GM18505 (cell line): ENCODE data around the gene KLHDC1.

ENCODE experiments used
- ATAC-seq: cut with Tn5 transposase; IDR thresholded peaks from one replicate; pipeline ENCODE4 v1.9.1; 2021; ENCODE audit not compliant: unreplicated experiment
- POLR2A ChIP-seq: IDR thresholded peaks from 4 replicates; pipeline ENCODE4 v1.6.1; 2011; ENCODE audit warnings: borderline replicate concordance; ENCODE audit not compliant: insufficient read depth, insufficient read length; ENCODE audit errors: extremely low read depth

Gene KLHDC1

DNA sequence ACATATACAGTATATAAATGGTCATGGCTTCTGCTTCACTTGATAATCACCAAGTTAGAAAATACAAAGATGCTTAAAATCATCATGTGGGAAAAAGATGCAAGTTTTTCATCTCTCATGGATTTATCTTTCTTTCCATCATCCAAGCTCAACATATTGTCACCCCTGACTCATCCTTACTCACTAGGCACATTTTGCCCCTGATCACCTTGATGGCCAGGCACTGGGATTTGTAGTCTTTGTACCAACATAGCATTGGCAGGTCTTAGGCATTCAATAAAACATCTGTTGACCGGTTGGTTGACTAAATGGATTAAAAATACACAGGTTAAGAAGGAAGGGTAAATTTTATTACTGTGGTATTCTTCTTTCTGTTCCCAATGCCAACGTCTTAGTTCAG, 103.1 kb downstream of the KLHDC1 start:
- ATAC-seq = no peak
- TF ChIP-seq POLR2A = no peak
